HG03571 (cell line): ENCODE measurements around the gene VN1R5.

Experiments
- ATAC-seq: cut with Tn5 transposase; IDR thresholded peaks from one replicate; pipeline ENCODE4 v1.9.1; 2021; ENCODE audit not compliant: unreplicated experiment

Gene VN1R5

GRCh38 chr1:247299723-247300381 lies 44.0 kb downstream of the VN1R5 start:
- no peak for ATAC-seq

- no peak for ATAC-seq
These were observed 44.8 kb downstream of the VN1R5 start for GRCh38 chr1:247300491-247301175.

- ATAC-seq, result no peak
These were observed 45.3 kb downstream of the VN1R5 start for GRCh38 chr1:247301176-247301540.

GRCh38 chr1:247303216-247303615 lies 47.3 kb downstream of the VN1R5 start:
- ATAC-seq, result no peak

GRCh38 chr1:247304031-247304430 lies 48.2 kb downstream of the VN1R5 start:
- no peak for ATAC-seq
